ENCODE results near the gene STN1. TPM values are rescaled to one million over a fixed set of nuclear protein-coding genes. Genes with fewer than 3 reads are reported as not detected.

STN1 gene
- total and polyA plus RNA-seq, 4 experiments from 2014 or later: 30.4 to 111 (median 71.2) TPM

- H3K36me3 ChIP-seq (ENCODE audit: insufficient read depth, low read length): no peaks in the 10 kb centered on the region
- Mint-ChIP-seq H3K4me3 (no peak overlapping the region), H3K9me3 (no peaks in the 10 kb centered on the region), H3K4me1 (peaks cover 0 to 2% (median 1%) of the 10 kb centered on the region in 4 donors), H3K27me3 (peaks cover 1 to 2% of the 10 kb centered on the region in 2 donors), H3K36me3 (no peaks in the 10 kb centered on the region), H3K27ac (no peak overlapping the region)
- H3K4me1 ChIP-seq (ENCODE audit: insufficient read depth, low read length): no peaks in the 10 kb centered on the region
- no peaks in the 10 kb centered on the region for H3K27me3 ChIP-seq (ENCODE audit: insufficient read depth, low read length)
- no peak overlapping the region for H3K27ac ChIP-seq (ENCODE audit: low read depth, low read length)
- H3K4me3 ChIP-seq (ENCODE audit: low read length in 2 of 2): no peak overlapping the region
- POLR2A ChIA-PET (ENCODE audit: partially characterized antibody): no interaction called here
- CTCF ChIA-PET (ENCODE audit: partially characterized antibody): interaction anchor here (1.0 to 1.2 kb wide), 2 partner anchors 15 to 153 kb away, joined by 3 read pairs; no protein-coding TSS in a partner anchor
- no peaks in the 10 kb centered on the region for H3K9me3 ChIP-seq (ENCODE audit: control insufficient read depth in 1 of 2, low read length in 2 of 2)
- DNase-seq: no peak
- intact Hi-C loops (cut with micrococcal nuclease): no loop called here
Observed at GRCh38 chr10:103839519-103839871, 78.5 kb downstream of the STN1 start.

DNA sequence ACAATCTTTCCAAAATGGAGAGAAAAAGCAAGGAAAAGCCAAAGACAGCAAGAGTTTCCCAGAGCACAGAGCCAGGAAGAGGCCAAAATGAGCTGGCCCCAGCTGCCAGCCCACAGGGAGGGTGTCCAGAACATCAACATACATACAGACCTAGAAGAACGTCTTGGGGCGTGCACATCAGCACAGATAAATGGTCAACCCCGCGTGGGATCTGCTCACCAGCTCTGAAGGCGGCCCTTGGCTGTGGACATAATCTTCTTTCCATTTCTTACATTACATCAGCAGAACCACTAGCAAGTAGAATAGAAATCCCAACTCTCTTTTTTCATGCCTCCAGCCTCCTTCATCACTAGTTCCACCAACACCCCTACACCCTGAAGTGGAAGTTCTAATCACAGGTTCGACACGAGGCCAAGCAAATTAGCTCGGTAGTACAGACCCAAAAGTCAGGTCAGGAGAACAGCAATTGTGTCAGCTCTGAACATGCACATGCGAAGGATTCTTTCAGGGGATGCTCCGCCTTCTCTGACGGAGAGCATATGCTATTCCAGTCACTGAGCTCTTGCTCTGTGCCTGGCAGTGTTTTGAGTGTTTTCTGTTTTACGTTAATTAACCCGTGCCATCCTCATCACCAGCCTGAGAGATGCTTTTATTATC, 79.0 kb downstream of the STN1 start:
- no peaks in the 10 kb centered on the region for H3K9me3 Mint-ChIP-seq
- Histone ChIP-seq H3K36me3 (ENCODE audit: insufficient read depth, low read length) (no peaks in the 10 kb centered on the region), H3K4me3 (ENCODE audit: low read length in 2 of 2) (no peak overlapping the region), H3K27ac (ENCODE audit: low read depth, low read length) (no peak overlapping the region), H3K27me3 (ENCODE audit: insufficient read depth, low read length) (no peaks in the 10 kb centered on the region), H3K9me3 (ENCODE audit: control insufficient read depth in 1 of 2, low read length in 2 of 2) (no peaks in the 10 kb centered on the region), H3K4me1 (ENCODE audit: insufficient read depth, low read length) (no peaks in the 10 kb centered on the region)
- H3K36me3 Mint-ChIP-seq: no peaks in the 10 kb centered on the region
- intact Hi-C loops (cut with micrococcal nuclease): no loop called here
- no peak for DNase-seq
- H3K27ac Mint-ChIP-seq: no peak overlapping the region
- no peak overlapping the region for H3K4me3 Mint-ChIP-seq
- no peaks in the 10 kb centered on the region for H3K4me1 Mint-ChIP-seq
- POLR2A ChIA-PET (ENCODE audit: partially characterized antibody): interaction anchor here (1.9 kb wide), 1 partner anchor 9 kb away, joined by 5 read pairs; no protein-coding TSS in a partner anchor
- CTCF ChIA-PET (ENCODE audit: partially characterized antibody): interaction anchor here (1.0 to 1.2 kb wide), 2 partner anchors 16 to 153 kb away, joined by 3 read pairs; no protein-coding TSS in a partner anchor
- H3K27me3 Mint-ChIP-seq: peaks cover 1 to 2% of the 10 kb centered on the region in 2 donors

- Histone ChIP-seq H3K9me3 (ENCODE audit: control insufficient read depth in 1 of 2, low read length in 2 of 2) (no peaks in the 10 kb centered on the region), H3K36me3 (ENCODE audit: insufficient read depth, low read length) (no peaks in the 10 kb centered on the region), H3K27me3 (ENCODE audit: insufficient read depth, low read length) (no peaks in the 10 kb centered on the region), H3K4me1 (ENCODE audit: insufficient read depth, low read length) (no peaks in the 10 kb centered on the region), H3K4me3 (ENCODE audit: low read length in 2 of 2) (no peak overlapping the region), H3K27ac (ENCODE audit: low read depth, low read length) (no peak overlapping the region)
- Mint-ChIP-seq H3K27ac (no peak overlapping the region), H3K9me3 (peaks cover 0 to 2% (median 2%) of the 10 kb centered on the region in 8 donors), H3K36me3 (no peaks in the 10 kb centered on the region), H3K4me1 (no peaks in the 10 kb centered on the region), H3K4me3 (no peak overlapping the region), H3K27me3 (peaks cover 1 to 2% of the 10 kb centered on the region in 2 donors)
- POLR2A ChIA-PET (ENCODE audit: partially characterized antibody): interaction anchor here (1.9 kb wide), 1 partner anchor 10 kb away, joined by 5 read pairs; no protein-coding TSS in a partner anchor
- DNase-seq: no peak
- CTCF ChIA-PET (ENCODE audit: partially characterized antibody): no interaction called here
- intact Hi-C loops (cut with micrococcal nuclease): no loop called here
Observed at GRCh38 chr10:103838070-103838395, 80.0 kb downstream of the STN1 start.

- Histone ChIP-seq H3K27me3 (ENCODE audit: insufficient read depth, low read length) (no peaks in the 10 kb centered on the region), H3K36me3 (ENCODE audit: insufficient read depth, low read length) (no peaks in the 10 kb centered on the region), H3K9me3 (ENCODE audit: control insufficient read depth in 1 of 2, low read length in 2 of 2) (no peaks in the 10 kb centered on the region), H3K4me3 (ENCODE audit: low read length in 2 of 2) (no peak overlapping the region), H3K27ac (ENCODE audit: low read depth, low read length) (no peak overlapping the region), H3K4me1 (ENCODE audit: insufficient read depth, low read length) (no peaks in the 10 kb centered on the region)
- Mint-ChIP-seq H3K9me3 (peaks cover 0 to 6% (median 4%) of the 10 kb centered on the region in 8 donors), H3K4me3 (no peak overlapping the region), H3K27me3 (peaks cover 1 to 2% of the 10 kb centered on the region in 2 donors), H3K36me3 (no peaks in the 10 kb centered on the region), H3K27ac (no peak overlapping the region), H3K4me1 (no peaks in the 10 kb centered on the region)
- intact Hi-C loops (cut with micrococcal nuclease): no loop called here
- ChIA-PET CTCF (ENCODE audit: partially characterized antibody) (no interaction called here), POLR2A (ENCODE audit: partially characterized antibody) (interaction anchor here (1.9 kb wide), 1 partner anchor 11 kb away, joined by 5 read pairs; no protein-coding TSS in a partner anchor)
- no peak for DNase-seq
Observed at GRCh38 chr10:103837370-103838069, 80.5 kb downstream of the STN1 start.

- POLR2A ChIA-PET (ENCODE audit: partially characterized antibody): no interaction called here
- no peak overlapping the region for H3K27ac Mint-ChIP-seq
Observed at GRCh38 chr10:103836861-103837260, 81.1 kb downstream of the STN1 start.

DNA sequence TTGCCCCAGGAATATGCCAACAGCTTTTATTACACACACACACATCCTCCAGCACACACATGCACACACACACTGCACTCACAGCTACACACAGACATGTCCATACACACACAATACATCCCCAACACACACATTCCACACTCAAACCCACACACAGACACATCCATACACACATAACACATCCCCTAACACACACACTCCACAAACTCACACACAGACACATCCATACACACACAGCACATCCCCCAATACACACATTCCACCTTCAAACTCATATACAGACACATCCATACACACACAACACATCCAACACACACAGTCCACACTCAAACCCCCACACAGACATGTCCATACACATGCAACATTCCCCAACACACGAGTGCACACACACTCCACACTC, 81.7 kb downstream of the STN1 start:
- H3K27me3 ChIP-seq (ENCODE audit: insufficient read depth, low read length): no peaks in the 10 kb centered on the region
- Mint-ChIP-seq H3K4me1 (no peaks in the 10 kb centered on the region), H3K27ac (no peak overlapping the region), H3K4me3 (no peak overlapping the region), H3K36me3 (no peaks in the 10 kb centered on the region), H3K27me3 (peaks cover 1 to 2% of the 10 kb centered on the region in 2 donors), H3K9me3 (peaks cover 0 to 8% (median 4%) of the 10 kb centered on the region in 8 donors)
- no peaks in the 10 kb centered on the region for H3K9me3 ChIP-seq (ENCODE audit: control insufficient read depth in 1 of 2, low read length in 2 of 2)
- H3K36me3 ChIP-seq (ENCODE audit: insufficient read depth, low read length): no peaks in the 10 kb centered on the region
- H3K4me1 ChIP-seq (ENCODE audit: insufficient read depth, low read length): no peaks in the 10 kb centered on the region
- POLR2A ChIA-PET (ENCODE audit: partially characterized antibody): no interaction called here
- intact Hi-C loops (cut with micrococcal nuclease): no loop called here
- DNase-seq: no peak
- no peak overlapping the region for H3K4me3 ChIP-seq (ENCODE audit: low read length in 2 of 2)
- CTCF ChIA-PET (ENCODE audit: partially characterized antibody): no interaction called here
- no peak overlapping the region for H3K27ac ChIP-seq (ENCODE audit: low read depth, low read length)

More at GRCh38 chr10:103836861-103837260, 81.1 kb downstream of the STN1 start:
- intact Hi-C loops (cut with micrococcal nuclease): no loop called here
- no peaks in the 10 kb centered on the region for H3K27me3 ChIP-seq (ENCODE audit: insufficient read depth, low read length)
- H3K27me3 Mint-ChIP-seq: peaks cover 1 to 2% of the 10 kb centered on the region in 2 donors
- no peak overlapping the region for H3K4me3 Mint-ChIP-seq
- no peaks in the 10 kb centered on the region for H3K36me3 ChIP-seq (ENCODE audit: insufficient read depth, low read length)
- H3K9me3 Mint-ChIP-seq: peaks cover 0 to 8% (median 4%) of the 10 kb centered on the region in 8 donors
- no peak overlapping the region for H3K4me3 ChIP-seq (ENCODE audit: low read length in 2 of 2)
- no peaks in the 10 kb centered on the region for H3K9me3 ChIP-seq (ENCODE audit: control insufficient read depth in 1 of 2, low read length in 2 of 2)
- H3K36me3 Mint-ChIP-seq: no peaks in the 10 kb centered on the region
- no peak overlapping the region for H3K27ac ChIP-seq (ENCODE audit: low read depth, low read length)
- H3K4me1 Mint-ChIP-seq: no peaks in the 10 kb centered on the region
- H3K4me1 ChIP-seq (ENCODE audit: insufficient read depth, low read length): no peaks in the 10 kb centered on the region
- CTCF ChIA-PET (ENCODE audit: partially characterized antibody): no interaction called here
- no peak for DNase-seq

GRCh38 chr10:103835096-103836050, 82.6 kb downstream of the STN1 start:
- ChIA-PET POLR2A (ENCODE audit: partially characterized antibody) (no interaction called here), CTCF (ENCODE audit: partially characterized antibody) (interaction anchor here (1.3 kb wide), 1 partner anchor 11 kb away, joined by 5 read pairs; no protein-coding TSS in a partner anchor)
- Mint-ChIP-seq H3K27ac (no peak overlapping the region), H3K4me3 (no peak overlapping the region), H3K4me1 (no peaks in the 10 kb centered on the region), H3K9me3 (peaks cover 0 to 8% (median 4%) of the 10 kb centered on the region in 8 donors), H3K27me3 (no peaks in the 10 kb centered on the region), H3K36me3 (no peaks in the 10 kb centered on the region)
- H3K27ac ChIP-seq (ENCODE audit: low read depth, low read length): no peak overlapping the region
- no peaks in the 10 kb centered on the region for H3K27me3 ChIP-seq (ENCODE audit: insufficient read depth, low read length)
- no peak for DNase-seq
- H3K4me3 ChIP-seq (ENCODE audit: low read length in 2 of 2): no peak overlapping the region
- intact Hi-C loops (cut with micrococcal nuclease): no loop called here
- H3K4me1 ChIP-seq (ENCODE audit: insufficient read depth, low read length): no peaks in the 10 kb centered on the region
- no peaks in the 10 kb centered on the region for H3K36me3 ChIP-seq (ENCODE audit: insufficient read depth, low read length)
- H3K9me3 ChIP-seq (ENCODE audit: control insufficient read depth in 1 of 2, low read length in 2 of 2): no peaks in the 10 kb centered on the region

Data from CD4-positive, alpha-beta memory T cell (primary cell).